ENCODE measurements around the gene GRK5. TPM values are rescaled to one million over a fixed set of nuclear protein-coding genes. Genes with fewer than 3 reads are reported as not detected.

GRK5 gene
- total RNA-seq, 4 donors from 2014 or later = 6.0 to 111 (median 9.5) TPM

DNA sequence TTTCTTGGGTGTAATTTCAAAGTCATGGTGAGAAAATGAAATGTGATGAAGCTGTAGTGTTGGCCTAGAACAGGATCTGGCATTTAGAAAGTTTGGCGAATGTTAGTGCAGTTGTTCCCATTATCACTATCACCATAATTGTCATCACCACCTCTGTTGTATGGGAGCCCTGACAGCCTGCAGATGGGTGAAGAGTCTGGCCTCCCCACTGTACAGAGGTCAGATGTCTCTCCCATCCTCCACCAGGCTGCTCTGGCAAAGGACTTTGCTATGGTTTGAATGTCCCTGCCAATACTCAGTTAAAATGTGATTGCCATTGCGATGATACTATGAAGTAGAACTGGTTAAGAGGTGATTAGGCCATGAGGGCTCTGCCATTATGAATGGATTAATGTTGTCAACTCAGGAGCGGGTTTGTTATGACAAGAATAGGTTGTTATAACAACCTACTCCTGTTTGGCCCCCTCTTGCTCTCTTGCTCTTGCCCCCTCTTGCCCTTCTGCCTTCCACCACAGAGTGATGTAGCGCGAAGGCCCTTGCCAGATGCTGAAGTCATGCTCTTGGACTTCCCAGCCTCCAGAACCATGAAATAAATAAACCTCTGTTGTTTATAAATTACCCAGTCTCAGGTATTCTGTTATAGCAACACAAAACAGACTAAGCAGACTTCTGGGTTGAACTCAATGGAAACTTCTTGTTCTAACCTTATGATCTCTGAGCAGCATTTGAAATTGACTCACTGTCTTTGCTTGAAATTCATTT, 90.0 kb downstream of the GRK5 start:
- H3K9me3 ChIP-seq = no peaks in the 10 kb centered on the region
- intact Hi-C loops (cut with DNase I; ENCODE audit: low total_unique reads) = no loop called here
- TF ChIP-seq EP300 (IDR thresholded peaks at IDR 0.05; ENCODE audit: low read depth) = no peak
- TF ChIP-seq POLR2A (IDR thresholded peaks at IDR 0.05) = no peak
- TF ChIP-seq POLR2AphosphoS5 (IDR thresholded peaks at IDR 0.05) = no peak
- TF ChIP-seq, protein P1, sequence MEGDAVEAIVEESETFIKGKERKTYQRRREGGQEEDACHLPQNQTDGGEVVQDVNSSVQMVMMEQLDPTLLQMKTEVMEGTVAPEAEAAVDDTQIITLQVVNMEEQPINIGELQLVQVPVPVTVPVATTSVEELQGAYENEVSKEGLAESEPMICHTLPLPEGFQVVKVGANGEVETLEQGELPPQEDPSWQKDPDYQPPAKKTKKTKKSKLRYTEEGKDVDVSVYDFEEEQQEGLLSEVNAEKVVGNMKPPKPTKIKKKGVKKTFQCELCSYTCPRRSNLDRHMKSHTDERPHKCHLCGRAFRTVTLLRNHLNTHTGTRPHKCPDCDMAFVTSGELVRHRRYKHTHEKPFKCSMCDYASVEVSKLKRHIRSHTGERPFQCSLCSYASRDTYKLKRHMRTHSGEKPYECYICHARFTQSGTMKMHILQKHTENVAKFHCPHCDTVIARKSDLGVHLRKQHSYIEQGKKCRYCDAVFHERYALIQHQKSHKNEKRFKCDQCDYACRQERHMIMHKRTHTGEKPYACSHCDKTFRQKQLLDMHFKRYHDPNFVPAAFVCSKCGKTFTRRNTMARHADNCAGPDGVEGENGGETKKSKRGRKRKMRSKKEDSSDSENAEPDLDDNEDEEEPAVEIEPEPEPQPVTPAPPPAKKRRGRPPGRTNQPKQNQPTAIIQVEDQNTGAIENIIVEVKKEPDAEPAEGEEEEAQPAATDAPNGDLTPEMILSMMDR (IDR thresholded peaks at IDR 0.05) = no peak
- H3K27me3 ChIP-seq = no peaks in the 10 kb centered on the region
- no peaks in the 10 kb centered on the region for H3K36me3 ChIP-seq
- peak overlapping the region in 3 of 4 donors; percentile 12 to 35 (median 16) for H3K27ac ChIP-seq
- in situ Hi-C loops (cut with MboI; ENCODE audit: low pct_ligation_motif_present in 1 of 4, low pct_unique_long_range_greater_than_20kb in 1 of 4, low sequenced_read_pairs in 3 of 4) = no loop called here
- WGBS, 2 donors (ENCODE audit: low coverage in 1 of 2) = 97 to 100% methylated on average over 3 to 5 of the region's 5 CpGs
- no peak for DNase-seq
- no peak overlapping the region for H3K4me3 ChIP-seq
- H3K4me1 ChIP-seq = peaks cover 6 to 37% (median 10%) of the 10 kb centered on the region in 4 donors

DNA sequence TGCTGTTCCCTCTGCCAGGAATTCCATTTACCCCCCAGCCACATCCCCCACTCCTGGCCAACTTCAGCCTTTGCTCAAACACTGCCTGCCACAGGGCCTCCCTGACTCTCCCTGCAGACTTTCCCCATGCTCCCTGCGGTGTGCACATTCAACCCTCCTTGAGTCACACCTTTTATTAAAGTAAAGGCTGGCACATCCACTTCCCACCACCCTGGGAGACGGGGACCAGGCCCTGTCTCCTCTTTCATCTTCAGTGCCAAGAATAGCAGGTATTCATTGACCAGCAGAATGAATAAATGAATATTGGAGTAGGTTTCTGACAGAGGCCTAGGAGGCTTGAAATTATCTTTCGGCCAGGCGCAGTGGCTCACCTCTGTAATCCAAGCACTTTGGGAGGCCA, 91.4 kb downstream of the GRK5 start:
- H3K9me3 ChIP-seq = no peaks in the 10 kb centered on the region
- H3K27me3 ChIP-seq = no peaks in the 10 kb centered on the region
- H3K36me3 ChIP-seq = no peaks in the 10 kb centered on the region
- TF ChIP-seq POLR2A (IDR thresholded peaks at IDR 0.05) = no peak
- TF ChIP-seq, protein P1 (IDR thresholded peaks at IDR 0.05) = no peak
- no peak overlapping the region for H3K4me3 ChIP-seq
- WGBS, 2 donors (ENCODE audit: low coverage in 1 of 2) = 0 to 78% methylated on average over 1 to 4 of the region's 4 CpGs
- H3K4me1 ChIP-seq = peaks cover 11 to 45% (median 15%) of the 10 kb centered on the region in 4 donors
- peak overlapping the region; percentile 7 to 42 (median 24) for H3K27ac ChIP-seq
- intact Hi-C loops (cut with DNase I; ENCODE audit: low total_unique reads) = no loop called here
- no peak for DNase-seq
- in situ Hi-C loops (cut with MboI; ENCODE audit: low pct_ligation_motif_present in 1 of 4, low pct_unique_long_range_greater_than_20kb in 1 of 4, low sequenced_read_pairs in 3 of 4) = no loop called here

DNA sequence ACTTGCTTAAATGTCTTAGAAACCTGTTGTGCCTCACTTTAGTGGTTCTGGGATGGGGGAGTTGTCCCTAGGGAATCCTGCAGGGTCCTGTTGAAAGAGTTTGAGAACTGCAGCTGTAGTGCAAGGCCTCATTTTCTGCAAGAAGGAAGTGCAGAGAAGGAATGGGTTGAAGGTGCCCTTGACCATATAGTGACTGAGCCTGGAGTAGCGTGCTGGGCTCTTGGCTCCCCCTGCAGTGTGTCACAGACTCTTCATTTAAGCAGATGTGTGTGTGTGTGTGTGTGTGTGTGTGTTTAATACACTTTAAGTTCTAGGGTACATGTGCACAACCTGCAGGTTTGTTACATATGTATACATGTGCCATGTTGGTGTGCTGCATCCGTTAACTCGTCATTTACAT, 92.2 kb downstream of the GRK5 start:
- intact Hi-C loops (cut with DNase I; ENCODE audit: low total_unique reads) = no loop called here
- H3K27ac ChIP-seq = peak overlapping the region in 3 of 4 donors; percentile 12 to 42 (median 15)
- DNase-seq = no peak
- H3K27me3 ChIP-seq = no peaks in the 10 kb centered on the region
- TF ChIP-seq EP300 (IDR thresholded peaks at IDR 0.05; ENCODE audit: low read depth) = no peak
- TF ChIP-seq, protein P1 (IDR thresholded peaks at IDR 0.05) = peak in 1 of 5 experiments; percentile 20
- peaks cover 11 to 45% (median 15%) of the 10 kb centered on the region in 4 donors for H3K4me1 ChIP-seq
- no peaks in the 10 kb centered on the region for H3K36me3 ChIP-seq
- no peaks in the 10 kb centered on the region for H3K9me3 ChIP-seq
- H3K4me3 ChIP-seq = no peak overlapping the region
- 57 to 100% methylated on average over 1 to 3 of the region's 3 CpGs for whole genome bisulfite sequencing, 2 donors (ENCODE audit: low coverage in 1 of 2)
- in situ Hi-C loops (cut with MboI; ENCODE audit: low pct_ligation_motif_present in 1 of 4, low pct_unique_long_range_greater_than_20kb in 1 of 4, low sequenced_read_pairs in 3 of 4) = no loop called here

DNA sequence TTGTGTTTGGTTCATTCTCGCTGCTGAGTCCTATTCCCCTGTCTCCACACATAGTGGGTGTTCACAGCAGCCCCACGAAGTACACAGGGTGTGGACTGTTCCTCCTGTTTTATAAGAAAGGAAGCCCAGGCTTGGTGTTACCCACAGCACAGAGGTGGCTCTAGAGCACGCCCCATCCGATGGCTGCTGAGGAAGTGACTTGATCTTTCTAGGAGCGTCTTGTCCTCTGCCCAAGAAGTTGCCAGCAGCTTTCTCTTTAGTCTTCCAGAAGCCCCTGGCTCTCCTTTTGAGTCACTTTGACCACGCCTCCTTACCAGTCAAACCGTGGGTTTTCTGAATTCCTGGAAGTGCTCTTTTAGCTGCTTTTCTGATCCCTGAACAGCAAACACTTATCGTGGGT, 94.0 kb downstream of the GRK5 start:
- intact Hi-C loops (cut with DNase I; ENCODE audit: low total_unique reads) = loop anchor here (5.0 kb wide), 1 partner anchor 94 kb away; the partner anchor contains the start of gene GRK5
- H3K9me3 ChIP-seq = no peaks in the 10 kb centered on the region
- peak overlapping the region; percentile 11 to 72 (median 60) for H3K27ac ChIP-seq

More for the DNA sequence above, 94.0 kb downstream of the GRK5 start:
- TF ChIP-seq EP300 (IDR thresholded peaks at IDR 0.05; ENCODE audit: low read depth) = no peak
- no peak for TF ChIP-seq POLR2A (IDR thresholded peaks at IDR 0.05)
- no peak for TF ChIP-seq POLR2AphosphoS5 (IDR thresholded peaks at IDR 0.05)
- TF ChIP-seq, protein P1 (IDR thresholded peaks at IDR 0.05) = no peak
- DNase-seq = peak; percentile 40
- peaks cover 13 to 54% (median 17%) of the 10 kb centered on the region in 4 donors for H3K4me1 ChIP-seq
- WGBS, 2 donors (ENCODE audit: low coverage in 1 of 2) = 68% methylated on average over 8 of the region's 8 CpGs; no CpG with 5 or more reads in 1 of the 2 donors
- no peak overlapping the region for H3K4me3 ChIP-seq
- no peaks in the 10 kb centered on the region for H3K27me3 ChIP-seq
- H3K36me3 ChIP-seq = no peaks in the 10 kb centered on the region
- in situ Hi-C loops (cut with MboI; ENCODE audit: low pct_ligation_motif_present in 1 of 4, low pct_unique_long_range_greater_than_20kb in 1 of 4, low sequenced_read_pairs in 3 of 4) = no loop called here
